PC-3 (cell line): ENCODE data around the gene RBM25. TPM values are rescaled to one million over a fixed set of nuclear protein-coding genes. Genes with fewer than 3 reads are reported as not detected.

Source experiments
- ATAC-seq: fragments of 200-7000 bp; cut with Tn5 transposase; 2 replicates; pipeline ENCODE4 v1.9.1; 2020; ENCODE audit warnings: mild to moderate bottlenecking, moderate library complexity
- BruUV-seq: library from RNA; stranded (reverse); fragments of 400-500 nt; replicated peaks from 2 replicates; lab custom pipeline; 2021; lab: Mats Ljungman, UMichigan
- CTCF ChIA-PET: fragments of 300-600 bp; sonication (Branson Sonifier 250); formaldehyde crosslinking; loops from one replicate; lab custom pipeline; 2022; ENCODE audit warnings: antibody characterized with exemption; lab: Charles Lee
- POLR2A ChIA-PET: fragments of 300-600 bp; sonication (Branson Sonifier 250); formaldehyde crosslinking; loops from one replicate; lab custom pipeline; 2022; ENCODE audit warnings: antibody characterized with exemption; ENCODE audit not compliant: unreplicated experiment; lab: Charles Lee
- DNase-seq: peaks from one replicate; pipeline ENCODE4 v3.0.0-alpha.2; 2015
- H2AFZ ChIP-seq: fragments of 300-600 bp; sonication (generic); 2 replicates; pipeline ENCODE4 v1.6.0; 2016; ENCODE audit warnings: antibody characterized with exemption, low read length
- H3F3A ChIP-seq: fragments of 300-600 bp; sonication (generic); one replicate; pipeline ENCODE4 v1.6.0; 2017; ENCODE audit warnings: antibody characterized with exemption, low read length, control low read depth, mild to moderate bottlenecking; ENCODE audit not compliant: unreplicated experiment
- H3K27ac ChIP-seq: fragments of 300-600 bp; sonication (generic); 2 replicates; pipeline ENCODE4 v1.5.1; 2016; ENCODE audit warnings: mild to moderate bottlenecking, low read length
- H3K27me3 ChIP-seq: fragments of 300-600 bp; sonication (generic); 2 replicates; pipeline ENCODE4 v1.6.1; 2016; ENCODE audit warnings: low read length, mixed read lengths
- H3K36me3 ChIP-seq: fragments of 300-600 bp; sonication (generic); 2 replicates; pipeline ENCODE4 v1.6.1; 2016; ENCODE audit warnings: low read depth, mixed run types, low read length, mixed read lengths
- H3K4me1 ChIP-seq: fragments of 300-600 bp; sonication (generic); 2 replicates; pipeline ENCODE4 v1.5.1; 2016; ENCODE audit warnings: low read length; ENCODE audit not compliant: insufficient read depth
- H3K4me2 ChIP-seq: fragments of 300-600 bp; sonication (generic); 2 replicates; pipeline ENCODE4 v1.6.0; 2016; ENCODE audit warnings: low read length
- H3K4me3 ChIP-seq: fragments of 300-600 bp; sonication (generic); 2 replicates; pipeline ENCODE4 v1.5.1; 2016; ENCODE audit warnings: mild to moderate bottlenecking, low read length, mixed read lengths
- H3K79me2 ChIP-seq: fragments of 300-600 bp; sonication (generic); 2 replicates; pipeline ENCODE4 v1.6.1; 2017; ENCODE audit warnings: low read length, mixed read lengths
- H3K9ac ChIP-seq: fragments of 300-600 bp; sonication (generic); 2 replicates; pipeline ENCODE4 v1.6.0; 2016; ENCODE audit warnings: mild to moderate bottlenecking, low read length
- H3K9me2 ChIP-seq: fragments of 300-600 bp; sonication (generic); replicated peaks from 2 replicates; pipeline ENCODE4 v1.6.1; 2016; ENCODE audit warnings: mixed run types, low read length, mixed read lengths
- H3K9me3 ChIP-seq: fragments of 300-600 bp; sonication (generic); 2 replicates; pipeline ENCODE4 v1.6.1; 2016; ENCODE audit warnings: low read length, mixed read lengths
- H4K20me1 ChIP-seq: fragments of 300-600 bp; sonication (generic); 2 replicates; pipeline ENCODE4 v1.6.1; 2016; ENCODE audit warnings: low read length, mixed read lengths
- CTCF ChIP-seq: fragments of 300-600 bp; sonication (generic); conservative IDR thresholded peaks from 2 replicates; pipeline ENCODE4 v1.5.1; 2017; ENCODE audit warnings: antibody characterized with exemption, low read depth, mild to moderate bottlenecking, low read length
- EZH2 ChIP-seq: fragments of 300-600 bp; sonication (generic); IDR thresholded peaks from one replicate; pipeline ENCODE4 v1.6.1; 2017; ENCODE audit warnings: antibody characterized with exemption, mild to moderate bottlenecking, low read length; ENCODE audit not compliant: unreplicated experiment
- EZH2phosphoT487 ChIP-seq: fragments of 300-600 bp; sonication (generic); IDR thresholded peaks from 2 replicates; pipeline ENCODE4 v1.6.1; 2018; ENCODE audit warnings: mild to moderate bottlenecking, antibody characterized with exemption, low read length, borderline replicate concordance
- intact Hi-C: fragments of 100-400 bp; cut with micrococcal nuclease; formaldehyde crosslinking; loops from 2 replicates; pipeline ENCODE4 v1.9.0; 2023
- total RNA-seq: library from RNA; depleted of rRNA; stranded (reverse); fragments of >200 nt; gene quantifications from 2 replicates; pipeline ENCODE4 v1.2.3, GENCODE V29; 2014

The RBM25 gene
- total RNA-seq, 1 experiment from 2014 or later, result 53.2 TPM

DNA sequence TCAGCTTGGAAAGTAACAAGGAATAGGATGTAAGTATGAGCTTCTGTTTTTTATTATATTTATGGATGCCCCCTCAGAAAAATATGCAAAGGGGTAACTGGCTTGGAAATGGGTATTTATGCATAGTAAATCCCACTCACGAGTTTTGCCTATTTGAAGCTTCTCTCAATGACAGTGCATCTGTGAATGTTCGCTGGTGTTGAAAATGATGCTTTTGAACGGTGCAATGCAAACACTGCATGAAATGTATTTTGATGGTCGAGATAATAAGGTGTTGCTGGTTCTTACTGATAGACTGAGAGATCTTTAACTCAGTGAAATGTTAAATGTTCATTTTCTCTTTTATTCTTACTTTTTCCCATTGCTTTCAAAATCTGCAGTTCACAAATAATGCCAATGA is 42.0 kb downstream of the RBM25 start:
- CTCF ChIA-PET, result no interaction called here
- peaks cover 10% of the 10 kb centered on the region; the same call in 1 of the 2 replicates for H3K79me2 ChIP-seq

DNA sequence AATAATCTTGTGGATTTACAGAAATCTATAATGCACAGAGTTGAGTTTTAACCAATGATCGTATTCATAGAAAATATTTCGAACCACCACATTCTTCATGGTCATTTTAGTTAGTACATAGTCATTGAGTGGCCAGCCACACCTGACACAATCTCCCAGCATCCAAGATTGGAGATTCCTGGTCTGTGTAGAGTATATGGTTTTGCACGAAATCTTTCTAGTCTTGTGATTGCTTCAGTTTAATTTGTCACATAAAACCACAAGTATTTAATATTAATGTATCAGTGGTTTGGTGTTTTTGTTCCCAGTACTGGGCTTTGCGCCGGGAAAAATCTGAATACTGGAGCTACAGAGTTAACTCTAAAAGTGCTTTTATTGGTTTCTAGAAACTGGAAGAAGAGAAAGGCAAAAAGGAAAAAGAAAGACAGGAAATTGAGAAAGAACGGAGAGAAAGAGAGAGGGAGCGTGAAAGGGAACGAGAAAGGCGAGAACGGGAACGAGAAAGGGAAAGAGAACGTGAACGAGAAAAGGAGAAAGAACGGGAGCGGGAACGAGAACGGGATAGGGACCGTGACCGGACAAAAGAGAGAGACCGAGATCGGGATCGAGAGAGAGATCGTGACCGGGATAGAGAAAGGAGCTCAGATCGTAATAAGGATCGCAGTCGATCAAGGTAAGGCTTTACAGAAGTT is 44.6 kb downstream of the RBM25 start:
- intact Hi-C loops, result no loop called here
- Histone ChIP-seq H3K4me1 (no peaks in the 10 kb centered on the region; the same call in 1 of the 2 replicates), H3K9ac (no peak overlapping the region), H3K27ac (no peak overlapping the region), H3K9me3 (no peaks in the 10 kb centered on the region), H2AFZ (no peak overlapping the region), H4K20me1 (peaks cover 3% of the 10 kb centered on the region), H3K27me3 (no peaks in the 10 kb centered on the region), H3K4me2 (no peak overlapping the region), H3K9me2 (no peaks in the 10 kb centered on the region), H3K79me2 (no peaks in the 10 kb centered on the region; the same call in 1 of the 2 replicates), H3F3A (no peaks in the 10 kb centered on the region), H3K36me3 (peaks cover 86% of the 10 kb centered on the region), H3K4me3 (no peak overlapping the region)
- no peak for ATAC-seq
- POLR2A ChIA-PET, result no interaction called here
- BruUV-seq, result TSS peak; percentile 15
- TF ChIP-seq CTCF (no peak), EZH2 (no peak), EZH2phosphoT487 (no peak)
- no peak for DNase-seq
- CTCF ChIA-PET, result interaction anchor here (0.5 kb wide), 1 partner anchor 45 kb away, joined by 3 read pairs; no protein-coding TSS in a partner anchor

More for the DNA sequence above, 42.0 kb downstream of the RBM25 start:
- H3K9me3 ChIP-seq, result no peaks in the 10 kb centered on the region
- H3K9me2 ChIP-seq, result no peaks in the 10 kb centered on the region
- H3K27ac ChIP-seq, result no peak overlapping the region
- POLR2A ChIA-PET, result no interaction called here
- intact Hi-C loops, result no loop called here
- no peaks in the 10 kb centered on the region for H3K27me3 ChIP-seq
- H3K4me1 ChIP-seq, result no peaks in the 10 kb centered on the region; the same call in 1 of the 2 replicates
- no peak for ATAC-seq
- peaks cover 19% of the 10 kb centered on the region for H4K20me1 ChIP-seq
- no peak overlapping the region for H3K4me2 ChIP-seq
- no peak overlapping the region for H3K9ac ChIP-seq
- no peak overlapping the region for H2AFZ ChIP-seq
- TF ChIP-seq EZH2phosphoT487, result no peak
- TF ChIP-seq CTCF, result no peak
- no peak for TF ChIP-seq EZH2
- peaks cover 85% of the 10 kb centered on the region for H3K36me3 ChIP-seq
- no TSS peak for BruUV-seq
- H3F3A ChIP-seq, result no peaks in the 10 kb centered on the region
- H3K4me3 ChIP-seq, result no peak overlapping the region
- no peak for DNase-seq

- Histone ChIP-seq H3F3A (no peaks in the 10 kb centered on the region), H3K4me1 (no peaks in the 10 kb centered on the region; the same call in 1 of the 2 replicates), H3K9me3 (no peaks in the 10 kb centered on the region), H3K4me3 (no peak overlapping the region), H2AFZ (no peak overlapping the region), H3K27me3 (no peaks in the 10 kb centered on the region), H3K27ac (no peak overlapping the region), H4K20me1 (no peaks in the 10 kb centered on the region), H3K9ac (no peak overlapping the region), H3K9me2 (no peaks in the 10 kb centered on the region), H3K79me2 (no peaks in the 10 kb centered on the region), H3K4me2 (no peak overlapping the region), H3K36me3 (peaks cover 81% of the 10 kb centered on the region)
- TF ChIP-seq CTCF, result no peak
- no peak for TF ChIP-seq EZH2phosphoT487
- no peak for TF ChIP-seq EZH2
- DNase-seq (no peak), ATAC-seq (peak; percentile 8; the same call in 1 of the 2 replicates)
- intact Hi-C loops, result no loop called here
- ChIA-PET CTCF (no interaction called here), POLR2A (no interaction called here)
- BruUV-seq, result no TSS peak
Measured at GRCh38 chr14:73105050-73105449, 46.7 kb downstream of the RBM25 start.
